ENCODE results near the gene LSM10.

DNA sequence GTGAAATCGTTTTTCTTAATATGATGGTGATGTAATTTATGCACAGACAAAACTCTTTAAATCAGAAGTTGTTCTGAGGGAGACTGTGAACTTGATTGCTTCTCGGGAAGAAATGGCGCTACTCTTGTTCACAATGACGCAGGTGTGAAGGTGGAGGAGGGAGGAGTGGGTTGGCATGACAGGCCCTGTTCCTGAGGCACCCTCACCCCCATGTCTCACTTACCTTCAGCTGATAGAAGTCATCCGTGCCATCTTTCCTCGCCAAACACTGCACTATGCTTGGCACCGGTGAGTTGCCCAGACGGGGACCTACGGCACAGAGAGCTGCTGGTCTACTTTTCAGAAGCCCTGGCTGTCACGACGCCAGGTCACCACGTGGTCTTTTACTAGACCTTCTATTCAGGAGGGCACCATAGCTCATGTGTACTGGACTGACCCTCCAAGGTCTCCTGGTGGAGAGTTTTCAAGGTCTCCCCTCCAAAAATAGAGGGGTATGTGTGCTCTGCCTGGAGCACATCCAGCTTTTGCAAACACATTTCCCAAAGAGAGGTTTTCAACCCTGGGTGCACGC, 39.1 kb downstream of the LSM10 start:
- TF ChIP-seq EP300 (IDR thresholded peaks at IDR 0.05): no peak
- TF ChIP-seq, protein P1, sequence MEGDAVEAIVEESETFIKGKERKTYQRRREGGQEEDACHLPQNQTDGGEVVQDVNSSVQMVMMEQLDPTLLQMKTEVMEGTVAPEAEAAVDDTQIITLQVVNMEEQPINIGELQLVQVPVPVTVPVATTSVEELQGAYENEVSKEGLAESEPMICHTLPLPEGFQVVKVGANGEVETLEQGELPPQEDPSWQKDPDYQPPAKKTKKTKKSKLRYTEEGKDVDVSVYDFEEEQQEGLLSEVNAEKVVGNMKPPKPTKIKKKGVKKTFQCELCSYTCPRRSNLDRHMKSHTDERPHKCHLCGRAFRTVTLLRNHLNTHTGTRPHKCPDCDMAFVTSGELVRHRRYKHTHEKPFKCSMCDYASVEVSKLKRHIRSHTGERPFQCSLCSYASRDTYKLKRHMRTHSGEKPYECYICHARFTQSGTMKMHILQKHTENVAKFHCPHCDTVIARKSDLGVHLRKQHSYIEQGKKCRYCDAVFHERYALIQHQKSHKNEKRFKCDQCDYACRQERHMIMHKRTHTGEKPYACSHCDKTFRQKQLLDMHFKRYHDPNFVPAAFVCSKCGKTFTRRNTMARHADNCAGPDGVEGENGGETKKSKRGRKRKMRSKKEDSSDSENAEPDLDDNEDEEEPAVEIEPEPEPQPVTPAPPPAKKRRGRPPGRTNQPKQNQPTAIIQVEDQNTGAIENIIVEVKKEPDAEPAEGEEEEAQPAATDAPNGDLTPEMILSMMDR (IDR thresholded peaks at IDR 0.05): no peak
